Prostate gland (tissue), 2 donors: ENCODE data around the gene ABCA1. TPM values are rescaled to one million over a fixed set of nuclear protein-coding genes. Genes with fewer than 3 reads are reported as not detected.
"Not testable (repeated sequence)": the region's sequence is repeated elsewhere in the genome, so short reads cannot be mapped to it uniquely, and the experiment has no call there.

ENCODE experiments used
- DNase-seq: peaks from one replicate; pipeline ENCODE4 v3.0.0-alpha.2; 2019; ENCODE audit warnings: low spot score
- H3K27ac ChIP-seq, 2 donors: fragments of 200-600 bp; sonication (generic); 2 replicates each; pipeline ENCODE4 v1.5.1; 2017 to 2019
- H3K27me3 ChIP-seq: fragments of 200-600 bp; sonication (generic); replicated peaks from 2 replicates; pipeline ENCODE4 v1.5.1; 2019; ENCODE audit not compliant: insufficient read depth
- H3K36me3 ChIP-seq, 2 donors: fragments of 200-600 bp; sonication (generic); 1 replicate in 1 of 2; 2 replicates in 1 of 2; pipeline versions ENCODE4 v1.5.1 to v1.8.1; 2017 to 2019
- H3K4me1 ChIP-seq: fragments of 200-600 bp; sonication (generic); replicated peaks from 2 replicates; pipeline ENCODE4 v1.5.1; 2019
- H3K4me3 ChIP-seq, 2 donors: fragments of 200-600 bp; sonication (generic); 2 replicates each; pipeline ENCODE4 v1.5.1; 2017 to 2019
- H3K9me3 ChIP-seq: fragments of 200-600 bp; sonication (generic); 2 replicates; pipeline ENCODE4 v1.5.1; 2017
- CTCF ChIP-seq, 4 experiments: fragments of 200-600 bp in 2 of 4; fragments of 450-650 bp in 2 of 4; sonication (generic) in 2 of 4; IDR thresholded peaks; 1 replicate in 3 of 4; 2 replicates in 1 of 4; pipeline ENCODE4 v1.5.1; 2016 to 2019; ENCODE audit warnings: antibody characterized with exemption in 4 of 4, mild to moderate bottlenecking in 2 of 4, moderate library complexity in 2 of 4
- POLR2A ChIP-seq: fragments of 450-650 bp; IDR thresholded peaks from one replicate; pipeline ENCODE4 v1.6.1; 2016; ENCODE audit warnings: antibody characterized with exemption, mild to moderate bottlenecking
- POLR2AphosphoS5 ChIP-seq: sonication (generic); formaldehyde crosslinking; IDR thresholded peaks from one replicate; pipeline ENCODE4 v1.6.1; 2017; ENCODE audit warnings: antibody characterized with exemption
- WGBS: methylation state at CpG from one replicate; pipeline ENCODE4 v1.1.5; 2018; 5-methylcytosine and 5-hydroxymethylcytosine counted together
- intact Hi-C: fragments of 100-400 bp; cut with DNase I; formaldehyde crosslinking; loops from one replicate; pipeline ENCODE4 v1.14.2; 2022
- total RNA-seq, 2 donors: library from RNA; depleted of rRNA; stranded (reverse); fragments of >200 nt; gene quantifications; one replicate each; pipeline ENCODE4 v1.1.0, GENCODE V29; 2016

ABCA1 gene
- total RNA-seq, 2 donors from 2014 or later: 11.0 to 63.7 TPM

- H3K4me1 ChIP-seq: no peaks in the 10 kb centered on the region
- 29% methylated on average over 2 of the region's 2 CpGs for WGBS
- DNase-seq: no peak
- intact Hi-C loops: no loop called here
- no peak for TF ChIP-seq POLR2A
- no peak for TF ChIP-seq CTCF (IDR thresholded peaks at IDR 0.05)
- TF ChIP-seq POLR2AphosphoS5: no peak
- no peaks in the 10 kb centered on the region for H3K9me3 ChIP-seq
- H3K27me3 ChIP-seq: no peaks in the 10 kb centered on the region
- H3K27ac ChIP-seq: no peak overlapping the region
- H3K4me3 ChIP-seq: no peak overlapping the region
- H3K36me3 ChIP-seq: no peaks in the 10 kb centered on the region
Observed at GRCh38 chr9:104960662-104961061, 32.7 kb upstream of the ABCA1 start.

GRCh38 chr9:104958751-104959150 lies 30.8 kb upstream of the ABCA1 start:
- 60% methylated on average over 1 of the region's 1 CpG for WGBS
- no peak overlapping the region for H3K27ac ChIP-seq
- intact Hi-C loops: no loop called here
- no peaks in the 10 kb centered on the region for H3K9me3 ChIP-seq
- no peak for DNase-seq
- H3K27me3 ChIP-seq: no peaks in the 10 kb centered on the region
- TF ChIP-seq CTCF (IDR thresholded peaks at IDR 0.05): no peak
- TF ChIP-seq POLR2AphosphoS5: no peak
- TF ChIP-seq POLR2A: no peak
- H3K4me1 ChIP-seq: no peaks in the 10 kb centered on the region
- no peaks in the 10 kb centered on the region for H3K36me3 ChIP-seq
- H3K4me3 ChIP-seq: no peak overlapping the region

GRCh38 chr9:104958006-104958405 lies 30.1 kb upstream of the ABCA1 start:
- H3K4me1 ChIP-seq, intact Hi-C loops, H3K9me3 ChIP-seq, H3K36me3 ChIP-seq, H3K27ac ChIP-seq, H3K4me3 ChIP-seq, H3K27me3 ChIP-seq, DNase-seq: not testable (repeated sequence)
- 76% methylated on average over 4 of the region's 4 CpGs for WGBS

GRCh38 chr9:104951487-104951886 lies 23.5 kb upstream of the ABCA1 start:
- no peaks in the 10 kb centered on the region for H3K9me3 ChIP-seq
- WGBS: 44% methylated on average over 4 of the region's 4 CpGs
- no peaks in the 10 kb centered on the region for H3K4me1 ChIP-seq
- TF ChIP-seq POLR2A (no peak), CTCF (IDR thresholded peaks at IDR 0.05) (no peak), POLR2AphosphoS5 (no peak)
- H3K27ac ChIP-seq: no peak overlapping the region
- no peak overlapping the region for H3K4me3 ChIP-seq
- H3K36me3 ChIP-seq: no peaks in the 10 kb centered on the region
- no peaks in the 10 kb centered on the region for H3K27me3 ChIP-seq
- DNase-seq: no peak
- intact Hi-C loops: no loop called here

GRCh38 chr9:104950838-104951237 lies 22.9 kb upstream of the ABCA1 start:
- WGBS: 89% methylated on average over 4 of the region's 4 CpGs
- TF ChIP-seq POLR2A (no peak), POLR2AphosphoS5 (no peak), CTCF (IDR thresholded peaks at IDR 0.05) (no peak)
- Histone ChIP-seq H3K27me3 (no peaks in the 10 kb centered on the region), H3K36me3 (no peaks in the 10 kb centered on the region), H3K4me3 (no peak overlapping the region), H3K9me3 (no peaks in the 10 kb centered on the region), H3K4me1 (no peaks in the 10 kb centered on the region), H3K27ac (no peak overlapping the region)
- DNase-seq: no peak
- intact Hi-C loops: no loop called here
